B cell (primary cell): ENCODE results near the gene TMEM42.

Experiments
- CTCF ChIP-seq: fragments of 200-600 bp; IDR thresholded peaks from one replicate; pipeline ENCODE4 v1.8.0; 2022; ENCODE audit warnings: antibody characterized with exemption, mild to moderate bottlenecking
- EZH2 ChIP-seq: IDR thresholded peaks from 2 replicates; pipeline ENCODE4 v1.6.1; 2012; ENCODE audit warnings: borderline replicate concordance, low read depth, mild to moderate bottlenecking, moderate library complexity, low read length; ENCODE audit not compliant: insufficient read depth, poor library complexity, severe bottlenecking

GRCh38 chr3:44833394-44833793 is 28.3 kb upstream of the TMEM42 start:
- TF ChIP-seq CTCF (no peak), EZH2 (no peak)
